ENCODE measurements around the gene NFATC1.

Gene NFATC1

DNA sequence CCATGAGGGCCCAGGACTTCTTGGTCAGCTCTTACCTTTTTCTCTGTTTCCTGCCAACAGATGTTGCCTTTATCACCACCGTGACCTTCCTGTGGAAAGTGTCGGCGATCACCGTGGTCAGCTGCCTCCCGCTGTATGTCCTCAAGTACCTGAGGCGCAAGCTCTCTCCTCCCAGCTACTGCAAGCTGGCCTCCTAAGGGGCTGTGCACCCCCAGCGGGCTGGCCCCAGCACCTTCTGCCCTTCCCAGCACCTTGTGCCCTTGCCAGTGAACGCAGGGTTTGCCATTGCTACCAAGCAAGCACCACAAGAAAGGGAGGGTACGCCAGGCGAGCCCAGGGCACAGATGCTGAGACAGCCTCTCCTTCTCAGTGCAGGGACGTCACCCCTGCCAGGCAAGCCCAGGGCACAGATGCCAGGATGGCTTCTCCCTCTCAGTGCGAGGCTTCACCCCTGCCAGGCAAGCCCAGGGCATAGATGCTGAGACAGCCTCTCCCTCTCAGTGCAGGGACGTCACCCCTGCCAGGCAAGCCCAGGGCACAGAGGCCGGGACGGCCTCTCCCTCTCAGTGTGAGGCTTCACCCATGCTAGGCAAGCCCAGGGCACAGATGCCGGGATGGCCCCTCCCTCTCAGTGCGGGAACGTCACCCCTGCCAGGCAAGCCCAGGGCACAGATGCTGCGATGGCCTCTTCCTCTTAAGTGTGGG, 18.4 kb upstream of the NFATC1 start:
- H3K4me1 ChIP-seq (ENCODE audit: control insufficient read depth, insufficient read depth, low read length), result peaks cover 4% of the 10 kb centered on the region
- no peak overlapping the region for H3K9ac ChIP-seq (ENCODE audit: low read depth, low read length)
- no peak overlapping the region for H3K4me2 ChIP-seq (ENCODE audit: low read length)
- peaks cover 6% of the 10 kb centered on the region for H3K36me3 ChIP-seq (ENCODE audit: insufficient read depth, low read length)
- no peaks in the 10 kb centered on the region for H3K9me3 ChIP-seq (replicated peaks; ENCODE audit: low read length)
- no peak overlapping the region for H3K4me3 ChIP-seq (ENCODE audit: low read length)
- no peaks in the 10 kb centered on the region for H3K27me3 ChIP-seq (ENCODE audit: control insufficient read depth, insufficient read depth, low read length)

GRCh38 chr18:79378536-79379250, 17.0 kb upstream of the NFATC1 start:
- peak overlapping the region; percentile 34 for H3K4me2 ChIP-seq (ENCODE audit: low read length)
- H3K4me1 ChIP-seq (ENCODE audit: control insufficient read depth, insufficient read depth, low read length), result peaks cover 4% of the 10 kb centered on the region
- peaks cover 2% of the 10 kb centered on the region for H3K27me3 ChIP-seq (ENCODE audit: control insufficient read depth, insufficient read depth, low read length)
- H3K9ac ChIP-seq (ENCODE audit: low read depth, low read length), result no peak overlapping the region
- no peaks in the 10 kb centered on the region for H3K9me3 ChIP-seq (replicated peaks; ENCODE audit: low read length)
- peaks cover 6% of the 10 kb centered on the region for H3K36me3 ChIP-seq (ENCODE audit: insufficient read depth, low read length)
- H3K4me3 ChIP-seq (ENCODE audit: low read length), result no peak overlapping the region

- Histone ChIP-seq H3K9me3 (replicated peaks; ENCODE audit: low read length) (no peaks in the 10 kb centered on the region), H3K4me2 (ENCODE audit: low read length) (peak overlapping the region; percentile 34), H3K27me3 (ENCODE audit: control insufficient read depth, insufficient read depth, low read length) (peaks cover 9% of the 10 kb centered on the region), H3K36me3 (ENCODE audit: insufficient read depth, low read length) (peaks cover 6% of the 10 kb centered on the region), H3K9ac (ENCODE audit: low read depth, low read length) (no peak overlapping the region), H3K4me1 (ENCODE audit: control insufficient read depth, insufficient read depth, low read length) (peaks cover 6% of the 10 kb centered on the region), H3K4me3 (ENCODE audit: low read length) (no peak overlapping the region)
Measured at GRCh38 chr18:79379251-79379905, 16.4 kb upstream of the NFATC1 start.

- peaks cover 6% of the 10 kb centered on the region for H3K36me3 ChIP-seq (ENCODE audit: insufficient read depth, low read length)
- H3K4me2 ChIP-seq (ENCODE audit: low read length), result no peak overlapping the region
- no peaks in the 10 kb centered on the region for H3K9me3 ChIP-seq (replicated peaks; ENCODE audit: low read length)
- H3K4me3 ChIP-seq (ENCODE audit: low read length), result no peak overlapping the region
- H3K9ac ChIP-seq (ENCODE audit: low read depth, low read length), result no peak overlapping the region
- H3K4me1 ChIP-seq (ENCODE audit: control insufficient read depth, insufficient read depth, low read length), result peaks cover 10% of the 10 kb centered on the region
- peaks cover 13% of the 10 kb centered on the region for H3K27me3 ChIP-seq (ENCODE audit: control insufficient read depth, insufficient read depth, low read length)
Measured at GRCh38 chr18:79379931-79380815, 15.6 kb upstream of the NFATC1 start.

- H3K4me1 ChIP-seq (ENCODE audit: control insufficient read depth, insufficient read depth, low read length), result peaks cover 10% of the 10 kb centered on the region
- H3K9ac ChIP-seq (ENCODE audit: low read depth, low read length), result no peak overlapping the region
- no peak overlapping the region for H3K4me3 ChIP-seq (ENCODE audit: low read length)
- H3K9me3 ChIP-seq (replicated peaks; ENCODE audit: low read length), result no peaks in the 10 kb centered on the region
- H3K36me3 ChIP-seq (ENCODE audit: insufficient read depth, low read length), result peaks cover 6% of the 10 kb centered on the region
- H3K4me2 ChIP-seq (ENCODE audit: low read length), result no peak overlapping the region
- peaks cover 13% of the 10 kb centered on the region for H3K27me3 ChIP-seq (ENCODE audit: control insufficient read depth, insufficient read depth, low read length)
Measured at GRCh38 chr18:79380816-79381806, 14.6 kb upstream of the NFATC1 start.

DNA sequence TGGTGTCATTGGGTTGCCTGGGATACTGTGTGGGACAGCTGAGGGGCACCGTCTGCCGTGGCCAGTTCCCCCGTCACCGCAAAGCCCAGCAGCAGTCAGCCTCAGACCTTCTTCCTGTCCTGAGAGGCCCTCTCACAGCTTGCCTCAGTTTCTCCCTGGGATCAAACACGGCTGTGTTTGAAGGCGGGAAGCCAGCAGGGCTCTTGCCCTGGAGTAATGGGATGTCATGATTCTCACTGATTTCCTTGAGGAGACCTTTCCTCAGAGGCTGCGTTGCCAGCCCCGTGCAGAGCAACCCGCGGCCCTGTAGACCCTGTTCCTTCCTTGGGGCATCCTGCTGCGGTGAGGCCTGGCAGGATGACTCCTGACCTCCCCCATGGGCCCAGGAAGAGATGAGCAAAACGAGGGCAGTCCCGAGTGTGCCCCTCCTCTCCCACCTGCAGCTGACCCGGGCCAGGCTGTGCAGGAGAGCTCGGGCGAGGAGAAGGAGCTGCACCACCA, 13.9 kb upstream of the NFATC1 start:
- H3K4me1 ChIP-seq (ENCODE audit: control insufficient read depth, insufficient read depth, low read length), result peaks cover 10% of the 10 kb centered on the region
- no peak overlapping the region for H3K4me2 ChIP-seq (ENCODE audit: low read length)
- no peaks in the 10 kb centered on the region for H3K9me3 ChIP-seq (replicated peaks; ENCODE audit: low read length)
- peaks cover 13% of the 10 kb centered on the region for H3K27me3 ChIP-seq (ENCODE audit: control insufficient read depth, insufficient read depth, low read length)
- no peak overlapping the region for H3K9ac ChIP-seq (ENCODE audit: low read depth, low read length)
- H3K36me3 ChIP-seq (ENCODE audit: insufficient read depth, low read length), result peaks cover 6% of the 10 kb centered on the region
- no peak overlapping the region for H3K4me3 ChIP-seq (ENCODE audit: low read length)

GRCh38 chr18:79382681-79383387, 12.9 kb upstream of the NFATC1 start:
- Histone ChIP-seq H3K9ac (ENCODE audit: low read depth, low read length) (no peak overlapping the region), H3K9me3 (replicated peaks; ENCODE audit: low read length) (no peaks in the 10 kb centered on the region), H3K4me1 (ENCODE audit: control insufficient read depth, insufficient read depth, low read length) (peaks cover 10% of the 10 kb centered on the region)

GRCh38 chr18:79383388-79384056, 12.2 kb upstream of the NFATC1 start:
- Histone ChIP-seq H3K27me3 (ENCODE audit: control insufficient read depth, insufficient read depth, low read length) (peaks cover 26% of the 10 kb centered on the region), H3K9ac (ENCODE audit: low read depth, low read length) (no peak overlapping the region), H3K4me2 (ENCODE audit: low read length) (no peak overlapping the region), H3K9me3 (replicated peaks; ENCODE audit: low read length) (no peaks in the 10 kb centered on the region), H3K4me3 (ENCODE audit: low read length) (no peak overlapping the region), H3K4me1 (ENCODE audit: control insufficient read depth, insufficient read depth, low read length) (peaks cover 10% of the 10 kb centered on the region), H3K36me3 (ENCODE audit: insufficient read depth, low read length) (no peaks in the 10 kb centered on the region)

More at GRCh38 chr18:79382681-79383387, 12.9 kb upstream of the NFATC1 start:
- peaks cover 6% of the 10 kb centered on the region for H3K36me3 ChIP-seq (ENCODE audit: insufficient read depth, low read length)
- H3K4me2 ChIP-seq (ENCODE audit: low read length), result no peak overlapping the region
- H3K27me3 ChIP-seq (ENCODE audit: control insufficient read depth, insufficient read depth, low read length), result peaks cover 20% of the 10 kb centered on the region
- no peak overlapping the region for H3K4me3 ChIP-seq (ENCODE audit: low read length)

DNA sequence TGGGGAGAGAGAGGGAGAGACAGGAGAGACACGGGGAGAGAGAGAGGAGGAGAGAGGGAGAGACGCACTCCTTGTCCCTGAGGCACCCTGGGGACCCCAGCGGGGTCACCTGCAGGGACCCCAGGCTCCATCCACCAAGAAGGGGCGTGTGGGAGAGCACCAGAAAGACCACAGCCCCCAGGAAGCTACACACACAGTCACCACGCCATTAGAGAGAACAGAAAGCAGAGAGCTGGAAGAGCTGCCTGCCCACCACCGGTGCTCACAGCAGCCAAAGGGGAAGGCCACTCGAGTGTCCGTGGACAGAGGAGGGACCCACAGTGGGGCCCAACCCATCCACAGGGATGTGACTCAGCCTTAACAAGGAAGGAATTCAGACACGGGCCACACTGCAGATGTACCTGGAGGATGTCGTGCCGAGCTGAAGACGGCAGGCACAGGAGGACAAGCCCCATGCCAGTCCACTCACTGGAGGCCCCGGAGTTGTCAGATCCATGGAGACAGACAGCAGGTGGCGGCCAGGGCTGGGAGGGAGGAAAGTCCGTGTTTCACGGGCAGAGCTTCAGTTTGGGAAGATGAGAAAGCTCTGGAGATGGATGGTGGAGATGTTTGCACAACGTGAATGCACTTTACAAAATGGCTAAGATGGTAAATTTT, 11.5 kb upstream of the NFATC1 start:
- Histone ChIP-seq H3K36me3 (ENCODE audit: insufficient read depth, low read length) (no peaks in the 10 kb centered on the region), H3K27me3 (ENCODE audit: control insufficient read depth, insufficient read depth, low read length) (peaks cover 34% of the 10 kb centered on the region), H3K9ac (ENCODE audit: low read depth, low read length) (no peak overlapping the region), H3K9me3 (replicated peaks; ENCODE audit: low read length) (no peaks in the 10 kb centered on the region), H3K4me1 (ENCODE audit: control insufficient read depth, insufficient read depth, low read length) (peaks cover 8% of the 10 kb centered on the region), H3K4me3 (ENCODE audit: low read length) (no peak overlapping the region), H3K4me2 (ENCODE audit: low read length) (no peak overlapping the region)
